ENCODE results near the gene NSFL1C.

DNA sequence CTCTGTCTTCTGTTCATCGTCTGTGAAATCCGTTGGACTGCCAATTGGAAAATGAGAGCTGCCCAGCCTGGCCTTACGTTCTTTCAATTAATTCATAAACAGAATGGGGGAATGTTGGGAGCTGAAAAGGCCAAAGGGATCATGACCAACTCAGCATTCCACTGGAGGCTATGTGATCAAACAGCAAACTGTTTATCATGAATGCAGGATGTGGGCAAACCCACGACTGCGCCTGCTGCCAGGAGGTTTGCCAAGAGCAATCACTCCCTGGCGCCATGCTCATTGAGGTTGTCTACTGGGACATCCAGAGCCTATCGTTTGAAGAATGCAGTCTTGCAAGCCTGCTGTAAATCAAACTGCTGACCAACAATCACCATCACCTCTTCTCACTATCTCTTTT, 64.5 kb downstream of the NSFL1C start:
- no peak for TF ChIP-seq EZH2 (IDR thresholded peaks at IDR 0.05; ENCODE audit: low read length)
- TF ChIP-seq, protein P1, sequence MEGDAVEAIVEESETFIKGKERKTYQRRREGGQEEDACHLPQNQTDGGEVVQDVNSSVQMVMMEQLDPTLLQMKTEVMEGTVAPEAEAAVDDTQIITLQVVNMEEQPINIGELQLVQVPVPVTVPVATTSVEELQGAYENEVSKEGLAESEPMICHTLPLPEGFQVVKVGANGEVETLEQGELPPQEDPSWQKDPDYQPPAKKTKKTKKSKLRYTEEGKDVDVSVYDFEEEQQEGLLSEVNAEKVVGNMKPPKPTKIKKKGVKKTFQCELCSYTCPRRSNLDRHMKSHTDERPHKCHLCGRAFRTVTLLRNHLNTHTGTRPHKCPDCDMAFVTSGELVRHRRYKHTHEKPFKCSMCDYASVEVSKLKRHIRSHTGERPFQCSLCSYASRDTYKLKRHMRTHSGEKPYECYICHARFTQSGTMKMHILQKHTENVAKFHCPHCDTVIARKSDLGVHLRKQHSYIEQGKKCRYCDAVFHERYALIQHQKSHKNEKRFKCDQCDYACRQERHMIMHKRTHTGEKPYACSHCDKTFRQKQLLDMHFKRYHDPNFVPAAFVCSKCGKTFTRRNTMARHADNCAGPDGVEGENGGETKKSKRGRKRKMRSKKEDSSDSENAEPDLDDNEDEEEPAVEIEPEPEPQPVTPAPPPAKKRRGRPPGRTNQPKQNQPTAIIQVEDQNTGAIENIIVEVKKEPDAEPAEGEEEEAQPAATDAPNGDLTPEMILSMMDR (optimal IDR thresholded peaks at IDR 0.05 in 1 of 3, IDR thresholded peaks at IDR 0.05 in 1 of 3, conservative IDR thresholded peaks at IDR 0.05 in 1 of 3; ENCODE audit: extremely low read depth in 1 of 3, insufficient read depth in 2 of 3, low read length in 3 of 3) = no peak
